ENCODE data around the gene TTC39B. TPM values are rescaled to one million over a fixed set of nuclear protein-coding genes. Genes with fewer than 3 reads are reported as not detected.

The TTC39B gene
- total RNA-seq, 1 donor from 2014 or later, result 22.2 TPM

- Mint-ChIP-seq H3K9me3 (no peaks in the 10 kb centered on the region), H3K27me3 (no peaks in the 10 kb centered on the region), H3K4me1 (peaks cover 23% of the 10 kb centered on the region), H3K4me3 (no peak overlapping the region), H3K36me3 (ENCODE audit: low read depth) (peaks cover 24% of the 10 kb centered on the region), H3K27ac (no peak overlapping the region)
- no peak for DNase-seq
- intact Hi-C loops (cut with micrococcal nuclease), result no loop called here
These were observed 34.6 kb downstream of the TTC39B start for GRCh38 chr9:15272377-15272928.

GRCh38 chr9:15271403-15271802 lies 35.6 kb downstream of the TTC39B start:
- no peaks in the 10 kb centered on the region for H3K9me3 Mint-ChIP-seq
- DNase-seq, result no peak
- peaks cover 23% of the 10 kb centered on the region for H3K4me1 Mint-ChIP-seq
- H3K27me3 Mint-ChIP-seq, result no peaks in the 10 kb centered on the region
- no peak overlapping the region for H3K27ac Mint-ChIP-seq
- no peak overlapping the region for H3K4me3 Mint-ChIP-seq
- intact Hi-C loops (cut with micrococcal nuclease), result no loop called here
- H3K36me3 Mint-ChIP-seq (ENCODE audit: low read depth), result peaks cover 24% of the 10 kb centered on the region

GRCh38 chr9:15268782-15269181 lies 38.2 kb downstream of the TTC39B start:
- no peaks in the 10 kb centered on the region for H3K27me3 Mint-ChIP-seq
- no peak overlapping the region for H3K4me3 Mint-ChIP-seq
- H3K27ac Mint-ChIP-seq, result peak overlapping the region; percentile 2
- no peaks in the 10 kb centered on the region for H3K9me3 Mint-ChIP-seq
- DNase-seq, result no peak
- intact Hi-C loops (cut with micrococcal nuclease), result no loop called here
- peaks cover 22% of the 10 kb centered on the region for H3K4me1 Mint-ChIP-seq
- peaks cover 26% of the 10 kb centered on the region for H3K36me3 Mint-ChIP-seq (ENCODE audit: low read depth)

- Mint-ChIP-seq H3K4me3 (no peak overlapping the region), H3K4me1 (peaks cover 24% of the 10 kb centered on the region)
- intact Hi-C loops (cut with micrococcal nuclease), result no loop called here
These were observed 38.7 kb downstream of the TTC39B start for GRCh38 chr9:15268317-15268716.

GRCh38 chr9:15264918-15265317 lies 42.1 kb downstream of the TTC39B start:
- Mint-ChIP-seq H3K4me3 (no peak overlapping the region), H3K36me3 (ENCODE audit: low read depth) (peaks cover 31% of the 10 kb centered on the region), H3K27ac (no peak overlapping the region), H3K9me3 (no peaks in the 10 kb centered on the region), H3K27me3 (no peaks in the 10 kb centered on the region), H3K4me1 (peaks cover 20% of the 10 kb centered on the region)
- no peak for DNase-seq
- intact Hi-C loops (cut with micrococcal nuclease), result loop anchor here (5.0 kb wide), 1 partner anchor 38 kb away; no protein-coding TSS in a partner anchor

More at GRCh38 chr9:15268317-15268716, 38.7 kb downstream of the TTC39B start:
- Mint-ChIP-seq H3K27me3 (no peaks in the 10 kb centered on the region), H3K36me3 (ENCODE audit: low read depth) (peaks cover 28% of the 10 kb centered on the region), H3K27ac (peak overlapping the region; percentile 9), H3K9me3 (no peaks in the 10 kb centered on the region)
- DNase-seq, result no peak

- H3K4me1 Mint-ChIP-seq, result peaks cover 11% of the 10 kb centered on the region
- no peak overlapping the region for H3K4me3 Mint-ChIP-seq
- no peaks in the 10 kb centered on the region for H3K9me3 Mint-ChIP-seq
- H3K36me3 Mint-ChIP-seq (ENCODE audit: low read depth), result peaks cover 21% of the 10 kb centered on the region
- no peak overlapping the region for H3K27ac Mint-ChIP-seq
- H3K27me3 Mint-ChIP-seq, result no peaks in the 10 kb centered on the region
- intact Hi-C loops (cut with micrococcal nuclease), result loop anchor here (5.0 kb wide), 1 partner anchor 35 kb away; no protein-coding TSS in a partner anchor
- no peak for DNase-seq
These were observed 44.4 kb downstream of the TTC39B start for GRCh38 chr9:15262581-15262980.

GRCh38 chr9:15256426-15256825 lies 50.6 kb downstream of the TTC39B start:
- H3K27ac Mint-ChIP-seq, result no peak overlapping the region
- no peak overlapping the region for H3K4me3 Mint-ChIP-seq
- intact Hi-C loops (cut with micrococcal nuclease), result no loop called here
- H3K27me3 Mint-ChIP-seq, result no peaks in the 10 kb centered on the region
- H3K9me3 Mint-ChIP-seq, result no peaks in the 10 kb centered on the region
- peaks cover 18% of the 10 kb centered on the region for H3K36me3 Mint-ChIP-seq (ENCODE audit: low read depth)
- peaks cover 3% of the 10 kb centered on the region for H3K4me1 Mint-ChIP-seq
- DNase-seq, result no peak

- H3K27ac Mint-ChIP-seq, result no peak overlapping the region
- intact Hi-C loops (cut with micrococcal nuclease), result no loop called here
- no peak overlapping the region for H3K4me3 Mint-ChIP-seq
- no peaks in the 10 kb centered on the region for H3K9me3 Mint-ChIP-seq
- no peaks in the 10 kb centered on the region for H3K27me3 Mint-ChIP-seq
- H3K4me1 Mint-ChIP-seq, result peaks cover 1% of the 10 kb centered on the region
- H3K36me3 Mint-ChIP-seq (ENCODE audit: low read depth), result peaks cover 19% of the 10 kb centered on the region
- no peak for DNase-seq
These were observed 53.2 kb downstream of the TTC39B start for GRCh38 chr9:15253786-15254185.

GRCh38 chr9:15253197-15253596 lies 53.8 kb downstream of the TTC39B start:
- intact Hi-C loops (cut with micrococcal nuclease), result no loop called here
- Mint-ChIP-seq H3K4me1 (peaks cover 2% of the 10 kb centered on the region), H3K9me3 (no peaks in the 10 kb centered on the region), H3K36me3 (ENCODE audit: low read depth) (peaks cover 18% of the 10 kb centered on the region), H3K27me3 (no peaks in the 10 kb centered on the region), H3K4me3 (no peak overlapping the region), H3K27ac (no peak overlapping the region)
- no peak for DNase-seq

GRCh38 chr9:15249981-15250380 lies 57.0 kb downstream of the TTC39B start:
- intact Hi-C loops (cut with micrococcal nuclease), result no loop called here
- DNase-seq, result no peak
- Mint-ChIP-seq H3K27me3 (no peaks in the 10 kb centered on the region), H3K27ac (no peak overlapping the region), H3K9me3 (no peaks in the 10 kb centered on the region), H3K36me3 (ENCODE audit: low read depth) (peaks cover 16% of the 10 kb centered on the region), H3K4me3 (no peak overlapping the region), H3K4me1 (peaks cover 25% of the 10 kb centered on the region)

- no peak for DNase-seq
- intact Hi-C loops (cut with micrococcal nuclease), result no loop called here
- no peaks in the 10 kb centered on the region for H3K27me3 Mint-ChIP-seq
- no peaks in the 10 kb centered on the region for H3K9me3 Mint-ChIP-seq
- H3K36me3 Mint-ChIP-seq (ENCODE audit: low read depth), result peaks cover 24% of the 10 kb centered on the region
- no peak overlapping the region for H3K27ac Mint-ChIP-seq
- H3K4me1 Mint-ChIP-seq, result peaks cover 25% of the 10 kb centered on the region
- no peak overlapping the region for H3K4me3 Mint-ChIP-seq
These were observed 57.8 kb downstream of the TTC39B start for GRCh38 chr9:15249042-15249818.

GRCh38 chr9:15248621-15249020 lies 58.4 kb downstream of the TTC39B start:
- no peak overlapping the region for H3K27ac Mint-ChIP-seq
- intact Hi-C loops (cut with micrococcal nuclease), result no loop called here
- peaks cover 24% of the 10 kb centered on the region for H3K4me1 Mint-ChIP-seq
- H3K27me3 Mint-ChIP-seq, result no peaks in the 10 kb centered on the region
- H3K4me3 Mint-ChIP-seq, result no peak overlapping the region
- no peaks in the 10 kb centered on the region for H3K9me3 Mint-ChIP-seq
- peaks cover 25% of the 10 kb centered on the region for H3K36me3 Mint-ChIP-seq (ENCODE audit: low read depth)
- DNase-seq, result no peak

GRCh38 chr9:15248081-15248480 lies 58.9 kb downstream of the TTC39B start:
- Mint-ChIP-seq H3K4me1 (peaks cover 24% of the 10 kb centered on the region), H3K27ac (no peak overlapping the region), H3K27me3 (no peaks in the 10 kb centered on the region), H3K9me3 (no peaks in the 10 kb centered on the region), H3K4me3 (no peak overlapping the region), H3K36me3 (ENCODE audit: low read depth) (peaks cover 23% of the 10 kb centered on the region)
- intact Hi-C loops (cut with micrococcal nuclease), result no loop called here
- DNase-seq, result no peak

GRCh38 chr9:15246708-15247107 lies 60.3 kb downstream of the TTC39B start:
- Mint-ChIP-seq H3K9me3 (no peaks in the 10 kb centered on the region), H3K36me3 (ENCODE audit: low read depth) (peaks cover 22% of the 10 kb centered on the region), H3K4me1 (peaks cover 24% of the 10 kb centered on the region), H3K27me3 (no peaks in the 10 kb centered on the region), H3K4me3 (no peak overlapping the region), H3K27ac (no peak overlapping the region)
- DNase-seq, result no peak
- intact Hi-C loops (cut with micrococcal nuclease), result no loop called here

Measured in activated CD4-positive, alpha-beta T cell treated with anti-CD3 and anti-CD28 coated beads, Interleukin-2, amount 10 ng/mL, durations not matched to agents 24 days and 14 days (primary cell).